Glutamatergic neuron (in vitro differentiated cells): Measurements from ENCODE around the gene RIIAD1. TPM values are rescaled to one million over a fixed set of nuclear protein-coding genes. Genes with fewer than 3 reads are reported as not detected.

Experiments used
- DNase-seq: peaks from one replicate; pipeline ENCODE4 v3.0.0; 2022
- H3K27ac Mint-ChIP-seq: one replicate; pipeline ENCODE4 v1.8.0; 2020; ENCODE audit warnings: mild to moderate bottlenecking, mixed read lengths, inconsistent platforms; ENCODE audit not compliant: unreplicated experiment
- H3K27me3 Mint-ChIP-seq: one replicate; pipeline ENCODE4 v1.8.0; 2020; ENCODE audit warnings: mild to moderate bottlenecking, moderate library complexity, mixed read lengths, inconsistent platforms; ENCODE audit not compliant: unreplicated experiment
- H3K36me3 Mint-ChIP-seq: one replicate; pipeline ENCODE4 v1.8.0; 2020; ENCODE audit warnings: mild to moderate bottlenecking, mixed read lengths, inconsistent platforms; ENCODE audit not compliant: unreplicated experiment
- H3K4me1 Mint-ChIP-seq: one replicate; pipeline ENCODE4 v1.8.0; 2020; ENCODE audit warnings: mild to moderate bottlenecking, low read depth, mixed read lengths, inconsistent platforms; ENCODE audit not compliant: unreplicated experiment
- H3K4me3 Mint-ChIP-seq: one replicate; pipeline ENCODE4 v1.8.0; 2020; ENCODE audit warnings: mild to moderate bottlenecking, mixed read lengths, inconsistent platforms; ENCODE audit not compliant: unreplicated experiment
- H3K9me3 Mint-ChIP-seq: one replicate; pipeline ENCODE4 v1.8.0; 2020; ENCODE audit warnings: mild to moderate bottlenecking, moderate library complexity, mixed read lengths, inconsistent platforms; ENCODE audit not compliant: unreplicated experiment
- CTCF ChIP-seq: fragments of 200-600 bp; sonication (generic); IDR thresholded peaks from one replicate; pipeline ENCODE4 v1.5.0; 2021; ENCODE audit not compliant: partially characterized antibody, unreplicated experiment
- total RNA-seq: library from RNA; stranded (reverse); fragmentation: NEBNext Ultra II Directional; extraction: Animal tissue kit (Norgen Biotek cat#: 25700); gene quantifications from one replicate; pipeline ENCODE4 v1.2.1, GENCODE V29; 2021; ENCODE audit not compliant: unreplicated experiment

The RIIAD1 gene
- total RNA-seq, 1 donor from 2014 or later = 3.8 TPM

GRCh38 chr1:151723726-151724370 lies 2.5 kb downstream of the RIIAD1 start:
- H3K4me3 Mint-ChIP-seq = no peak overlapping the region
- H3K27ac Mint-ChIP-seq = no peak overlapping the region
- no peaks in the 10 kb centered on the region for H3K9me3 Mint-ChIP-seq
- DNase-seq = no peak
- H3K4me1 Mint-ChIP-seq = peaks cover 25% of the 10 kb centered on the region
- peaks cover 24% of the 10 kb centered on the region for H3K27me3 Mint-ChIP-seq
- H3K36me3 Mint-ChIP-seq = no peaks in the 10 kb centered on the region
- TF ChIP-seq CTCF = no peak

GRCh38 chr1:151728151-151729054 lies 7.1 kb downstream of the RIIAD1 start:
- Mint-ChIP-seq H3K27ac (no peak overlapping the region), H3K36me3 (peaks cover 4% of the 10 kb centered on the region), H3K4me1 (peaks cover 14% of the 10 kb centered on the region), H3K9me3 (no peaks in the 10 kb centered on the region), H3K27me3 (peaks cover 15% of the 10 kb centered on the region), H3K4me3 (peak overlapping the region; percentile 5)
- TF ChIP-seq CTCF = no peak
- no peak for DNase-seq

- H3K4me1 Mint-ChIP-seq = peaks cover 14% of the 10 kb centered on the region
- no peak overlapping the region for H3K27ac Mint-ChIP-seq
- no peak for TF ChIP-seq CTCF
- no peak overlapping the region for H3K4me3 Mint-ChIP-seq
- no peaks in the 10 kb centered on the region for H3K9me3 Mint-ChIP-seq
- peaks cover 10% of the 10 kb centered on the region for H3K27me3 Mint-ChIP-seq
- no peak for DNase-seq
- peaks cover 4% of the 10 kb centered on the region for H3K36me3 Mint-ChIP-seq
These were observed 8.0 kb downstream of the RIIAD1 start for GRCh38 chr1:151729157-151729965.

- no peak for DNase-seq
- TF ChIP-seq CTCF = no peak
- Mint-ChIP-seq H3K27me3 (peaks cover 10% of the 10 kb centered on the region), H3K4me3 (no peak overlapping the region), H3K4me1 (peaks cover 14% of the 10 kb centered on the region), H3K36me3 (peaks cover 4% of the 10 kb centered on the region), H3K9me3 (peaks cover 3% of the 10 kb centered on the region), H3K27ac (no peak overlapping the region)
These were observed 8.6 kb downstream of the RIIAD1 start for GRCh38 chr1:151729966-151730291.
